ENCODE results near the gene TMEM215. TPM values are rescaled to one million over a fixed set of nuclear protein-coding genes. Genes with fewer than 3 reads are reported as not detected.

Gene TMEM215
- total RNA-seq, 2 donors from 2014 or later: not detected

- H3K27me3 Mint-ChIP-seq: peaks cover 24% of the 10 kb centered on the region
- no peaks in the 10 kb centered on the region for H3K4me1 Mint-ChIP-seq
- no peak overlapping the region for H3K27ac Mint-ChIP-seq
- no peak overlapping the region for H3K4me3 Mint-ChIP-seq
- peaks cover 8% of the 10 kb centered on the region for H3K9me3 Mint-ChIP-seq
- no peaks in the 10 kb centered on the region for H3K36me3 Mint-ChIP-seq (ENCODE audit: low read depth)
- no peak for ATAC-seq (replicated peaks)
Measured at GRCh38 chr9:32801530-32801929, 18.2 kb downstream of the TMEM215 start.

DNA sequence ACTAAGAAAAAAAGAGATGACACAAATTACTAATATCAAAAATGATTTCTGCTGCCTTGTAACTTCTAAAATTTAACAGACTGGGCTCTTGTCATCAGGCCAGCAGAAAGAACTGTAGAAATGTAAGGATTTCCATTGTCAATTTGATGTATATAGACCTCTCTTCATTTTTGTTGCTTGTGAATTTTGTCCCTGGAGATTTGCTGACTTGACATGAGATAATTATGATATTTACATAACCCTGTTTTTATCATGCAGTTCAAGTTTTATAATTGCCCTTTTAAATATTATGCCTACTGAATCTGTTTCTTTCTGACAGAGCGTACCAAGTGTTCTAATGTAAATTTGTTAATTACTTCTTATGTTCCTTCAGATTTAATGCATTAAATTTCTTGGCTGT is 23.9 kb downstream of the TMEM215 start:
- Mint-ChIP-seq H3K4me3 (no peak overlapping the region), H3K4me1 (no peaks in the 10 kb centered on the region), H3K27me3 (peaks cover 8% of the 10 kb centered on the region), H3K36me3 (ENCODE audit: low read depth) (no peaks in the 10 kb centered on the region), H3K9me3 (peaks cover 4% of the 10 kb centered on the region), H3K27ac (no peak overlapping the region)
- no peak for ATAC-seq (replicated peaks)

DNA sequence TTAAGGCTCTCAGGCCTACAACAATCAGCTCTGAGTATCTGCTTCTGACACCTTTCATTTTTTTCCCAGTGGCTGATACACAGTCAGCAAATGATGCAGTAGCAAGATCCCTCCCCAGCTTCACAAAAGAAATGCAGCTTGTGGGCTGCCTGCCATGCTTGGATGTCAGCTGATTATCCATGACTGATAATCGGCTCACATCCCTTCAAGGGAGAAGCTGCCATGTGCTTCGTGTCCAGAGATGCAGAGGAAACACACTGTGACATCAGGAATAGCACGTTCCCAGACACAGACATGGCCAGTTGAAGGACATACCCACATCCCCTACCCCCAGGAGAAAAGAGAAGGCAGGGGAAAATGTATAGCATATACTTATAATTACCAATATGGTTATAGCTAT is 27.9 kb downstream of the TMEM215 start:
- Mint-ChIP-seq H3K27ac (no peak overlapping the region), H3K27me3 (peaks cover 6% of the 10 kb centered on the region), H3K9me3 (no peaks in the 10 kb centered on the region), H3K4me1 (no peaks in the 10 kb centered on the region), H3K36me3 (ENCODE audit: low read depth) (no peaks in the 10 kb centered on the region), H3K4me3 (no peak overlapping the region)
- no peak for ATAC-seq (replicated peaks)

DNA sequence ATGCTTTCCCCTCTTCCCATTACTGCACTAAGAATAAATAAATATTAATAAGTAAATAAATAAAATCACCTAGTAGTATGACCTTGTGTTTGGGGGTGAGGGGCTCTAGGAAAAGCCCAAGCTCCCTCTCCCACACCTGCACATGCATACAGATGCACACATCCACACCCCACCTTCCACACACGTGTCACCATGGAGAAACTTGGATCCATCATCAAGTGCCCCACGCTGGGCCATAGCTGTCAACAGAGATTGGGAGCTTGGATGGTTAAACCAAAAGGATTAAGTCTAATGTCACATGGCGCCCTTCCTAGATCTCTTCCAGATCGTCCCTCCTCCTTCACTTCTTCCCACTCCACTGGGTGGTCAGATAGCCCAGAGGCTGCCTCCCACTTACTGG is 37.0 kb downstream of the TMEM215 start:
- H3K27me3 Mint-ChIP-seq: peaks cover 19% of the 10 kb centered on the region
- H3K9me3 Mint-ChIP-seq: no peaks in the 10 kb centered on the region
- no peak for ATAC-seq (replicated peaks)
- H3K4me1 Mint-ChIP-seq: no peaks in the 10 kb centered on the region
- no peak overlapping the region for H3K27ac Mint-ChIP-seq
- H3K4me3 Mint-ChIP-seq: no peak overlapping the region
- H3K36me3 Mint-ChIP-seq (ENCODE audit: low read depth): no peaks in the 10 kb centered on the region

GRCh38 chr9:32823101-32823500 is 39.8 kb downstream of the TMEM215 start:
- Mint-ChIP-seq H3K36me3 (ENCODE audit: low read depth) (no peaks in the 10 kb centered on the region), H3K9me3 (no peaks in the 10 kb centered on the region), H3K27ac (no peak overlapping the region), H3K27me3 (peaks cover 29% of the 10 kb centered on the region), H3K4me3 (no peak overlapping the region), H3K4me1 (no peaks in the 10 kb centered on the region)
- no peak for ATAC-seq (replicated peaks)

GRCh38 chr9:32823551-32823950 is 40.2 kb downstream of the TMEM215 start:
- Mint-ChIP-seq H3K36me3 (ENCODE audit: low read depth) (no peaks in the 10 kb centered on the region), H3K9me3 (no peaks in the 10 kb centered on the region), H3K4me1 (no peaks in the 10 kb centered on the region), H3K27me3 (peaks cover 29% of the 10 kb centered on the region), H3K27ac (no peak overlapping the region), H3K4me3 (no peak overlapping the region)
- ATAC-seq (replicated peaks): no peak

- Mint-ChIP-seq H3K4me1 (no peaks in the 10 kb centered on the region), H3K4me3 (no peak overlapping the region), H3K9me3 (no peaks in the 10 kb centered on the region), H3K27ac (no peak overlapping the region), H3K36me3 (ENCODE audit: low read depth) (no peaks in the 10 kb centered on the region), H3K27me3 (peaks cover 25% of the 10 kb centered on the region)
- ATAC-seq (replicated peaks): no peak
Measured at GRCh38 chr9:32825203-32825602, 41.9 kb downstream of the TMEM215 start.

DNA sequence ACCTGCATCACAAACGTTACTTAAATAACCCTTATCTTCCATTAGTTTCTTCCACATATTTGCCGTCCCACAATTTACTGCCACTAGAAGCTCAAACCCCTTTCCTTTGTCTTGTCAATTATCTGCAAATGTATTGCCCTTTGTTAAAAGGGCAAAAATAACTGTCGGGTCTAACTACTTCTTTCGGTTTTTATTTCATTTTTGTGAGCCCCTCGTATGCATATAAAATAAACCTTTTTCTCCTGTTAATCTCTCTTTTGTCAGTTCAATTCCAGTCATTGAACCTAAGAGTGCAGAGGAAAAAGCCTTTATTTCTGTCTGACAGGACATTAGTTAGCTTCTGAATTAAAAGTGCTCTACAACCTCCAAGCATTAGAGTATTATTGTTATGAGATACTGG is 45.5 kb downstream of the TMEM215 start:
- no peak overlapping the region for H3K27ac Mint-ChIP-seq
- no peaks in the 10 kb centered on the region for H3K36me3 Mint-ChIP-seq (ENCODE audit: low read depth)
- H3K4me3 Mint-ChIP-seq: no peak overlapping the region
- H3K27me3 Mint-ChIP-seq: peaks cover 20% of the 10 kb centered on the region
- ATAC-seq (replicated peaks): no peak
- H3K9me3 Mint-ChIP-seq: no peaks in the 10 kb centered on the region
- H3K4me1 Mint-ChIP-seq: no peaks in the 10 kb centered on the region

GRCh38 chr9:32832346-32832745 is 49.0 kb downstream of the TMEM215 start:
- Mint-ChIP-seq H3K4me1 (no peaks in the 10 kb centered on the region), H3K4me3 (no peak overlapping the region), H3K27me3 (peaks cover 3% of the 10 kb centered on the region), H3K27ac (no peak overlapping the region), H3K36me3 (ENCODE audit: low read depth) (no peaks in the 10 kb centered on the region), H3K9me3 (no peaks in the 10 kb centered on the region)
- no peak for ATAC-seq (replicated peaks)

Other genes starting within 250 kb of the TMEM215 start
- 10 to 100 TPM; 10.5 to 11.8 TPM for gene SMIM27, start 231.2 kb upstream of the TMEM215 start, total RNA-seq
- gene TOPORS, start 231.0 kb upstream of the TMEM215 start, total RNA-seq: 10 to 100 TPM; 12.9 to 16.4 TPM
- 10 to 100 TPM; 39.7 to 50.5 TPM for gene NDUFB6, start 210.4 kb upstream of the TMEM215 start, total RNA-seq
- under 1 TPM in 1 of 2 donors, not detected in 1; 0.06 TPM for gene TAF1L, start 147.9 kb upstream of the TMEM215 start, total RNA-seq
- 10 to 100 TPM; 38.8 to 50.4 TPM for gene APTX, start 218.1 kb downstream of the TMEM215 start, total RNA-seq
- gene DNAJA1, start 241.7 kb downstream of the TMEM215 start, total RNA-seq: 100 to 1,000 TPM; 132 to 220 TPM